GM11168 (cell line): Measurements from ENCODE around the gene ATP1A3.

Source experiments
- in situ Hi-C: fragments of 300-500 bp; cut with MboI; formaldehyde crosslinking; loops from one replicate; pipeline ENCODE4 v1.12.0; 2022; ENCODE audit warnings: low sequenced_read_pairs; ENCODE audit not compliant: unreplicated experiment

Gene ATP1A3

GRCh38 chr19:41988947-41989346 is 5.1 kb downstream of the ATP1A3 start:
- in situ Hi-C loops = no loop called here

GRCh38 chr19:41987141-41987860 is 6.7 kb downstream of the ATP1A3 start:
- in situ Hi-C loops = no loop called here

- in situ Hi-C loops = no loop called here
These were observed 9.1 kb downstream of the ATP1A3 start for GRCh38 chr19:41984961-41985360.

- in situ Hi-C loops = no loop called here
These were observed 12.3 kb downstream of the ATP1A3 start for GRCh38 chr19:41981724-41982123.

GRCh38 chr19:41978470-41978869 is 15.6 kb downstream of the ATP1A3 start:
- in situ Hi-C loops = no loop called here

- in situ Hi-C loops = no loop called here
These were observed 16.1 kb downstream of the ATP1A3 start for GRCh38 chr19:41977916-41978315.

GRCh38 chr19:41974652-41975051 is 19.4 kb downstream of the ATP1A3 start:
- in situ Hi-C loops = no loop called here

- in situ Hi-C loops = no loop called here
These were observed 22.7 kb downstream of the ATP1A3 start for GRCh38 chr19:41971363-41971762.

- in situ Hi-C loops = no loop called here
These were observed 24.1 kb downstream of the ATP1A3 start for GRCh38 chr19:41969772-41970458.

- in situ Hi-C loops = no loop called here
These were observed 25.1 kb downstream of the ATP1A3 start for GRCh38 chr19:41968751-41969595.

- in situ Hi-C loops = no loop called here
These were observed 26.8 kb downstream of the ATP1A3 start for GRCh38 chr19:41967054-41967783.

GRCh38 chr19:41965106-41965505 is 28.9 kb downstream of the ATP1A3 start:
- in situ Hi-C loops = no loop called here

GRCh38 chr19:41960973-41961372 is 33.1 kb downstream of the ATP1A3 start:
- in situ Hi-C loops = no loop called here

- in situ Hi-C loops = no loop called here
These were observed 34.7 kb downstream of the ATP1A3 start, which contains the start of gene RABAC1 for GRCh38 chr19:41959056-41960053. TSS of gene RABAC1 (minus strand) at chr19:41959321. CDS start at chr19:41959292, 29 bp downstream.

- in situ Hi-C loops = no loop called here
These were observed 35.5 kb downstream of the ATP1A3 start for GRCh38 chr19:41958367-41959055.

GRCh38 chr19:41957838-41958366 is 36.1 kb downstream of the ATP1A3 start:
- in situ Hi-C loops = no loop called here

- in situ Hi-C loops = no loop called here
These were observed 36.7 kb downstream of the ATP1A3 start for GRCh38 chr19:41957161-41957837.

- in situ Hi-C loops = no loop called here
These were observed 37.4 kb downstream of the ATP1A3 start for GRCh38 chr19:41956621-41957020.
